HG02610 (cell line): ENCODE measurements around the gene OR6K3.
"Not testable (repeated sequence)": the region's sequence is repeated elsewhere in the genome, so short reads cannot be mapped to it uniquely, and the experiment has no call there.

Experiments
- ATAC-seq: cut with Tn5 transposase; IDR thresholded peaks from one replicate; pipeline ENCODE4 v1.9.1; 2021; ENCODE audit warnings: mild to moderate bottlenecking, moderate library complexity; ENCODE audit not compliant: unreplicated experiment

Gene OR6K3

GRCh38 chr1:158688343-158688742, 32.2 kb downstream of the OR6K3 start:
- ATAC-seq, result not testable (repeated sequence)

- ATAC-seq, result no peak
These were observed 33.5 kb downstream of the OR6K3 start for GRCh38 chr1:158687037-158687436.

GRCh38 chr1:158686111-158687009, 34.2 kb downstream of the OR6K3 start, which contains the start of gene SPTA1:
TSS of gene SPTA1 (minus strand) at chr1:158686715. CDS start at chr1:158686517, 198 bp downstream.
- no peak for ATAC-seq

DNA sequence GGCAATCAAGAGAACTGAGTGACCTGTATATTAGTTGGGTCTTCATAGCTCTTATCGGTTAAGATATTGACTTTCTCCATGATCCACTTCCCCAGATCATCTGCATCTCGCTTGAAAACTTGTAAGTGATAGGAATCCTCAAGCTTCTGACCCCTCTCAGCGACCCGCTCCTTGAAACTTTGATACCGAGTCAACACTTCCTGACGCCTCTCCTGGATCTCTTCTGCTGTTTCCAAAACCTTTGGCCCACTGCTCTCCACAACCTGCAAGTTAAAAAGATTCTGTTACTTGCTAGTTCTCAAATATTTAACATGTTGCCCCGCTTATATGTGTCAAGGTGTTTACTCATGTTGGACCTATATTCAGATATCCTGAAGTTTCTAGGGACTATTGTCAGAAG, 35.4 kb downstream of the OR6K3 start:
- no peak for ATAC-seq

DNA sequence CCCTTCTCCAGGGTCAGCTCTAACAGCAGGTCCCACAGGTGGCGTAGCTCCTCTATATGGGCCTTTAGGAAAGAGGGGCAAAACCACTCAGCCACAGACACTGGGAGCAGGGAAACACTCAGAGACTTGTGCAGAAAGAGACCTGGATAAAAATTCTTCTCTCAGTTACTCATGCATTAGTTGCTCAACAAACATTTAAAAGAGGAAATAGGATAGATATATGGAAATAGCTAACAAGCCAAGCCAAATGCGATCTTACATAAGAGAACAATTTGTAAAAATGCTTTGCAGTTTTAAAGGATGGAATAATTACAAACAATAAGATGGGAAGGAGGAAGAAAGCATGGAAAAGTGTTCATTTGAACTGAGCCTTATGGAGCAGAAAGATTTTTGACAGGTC, 38.9 kb downstream of the OR6K3 start:
- no peak for ATAC-seq

DNA sequence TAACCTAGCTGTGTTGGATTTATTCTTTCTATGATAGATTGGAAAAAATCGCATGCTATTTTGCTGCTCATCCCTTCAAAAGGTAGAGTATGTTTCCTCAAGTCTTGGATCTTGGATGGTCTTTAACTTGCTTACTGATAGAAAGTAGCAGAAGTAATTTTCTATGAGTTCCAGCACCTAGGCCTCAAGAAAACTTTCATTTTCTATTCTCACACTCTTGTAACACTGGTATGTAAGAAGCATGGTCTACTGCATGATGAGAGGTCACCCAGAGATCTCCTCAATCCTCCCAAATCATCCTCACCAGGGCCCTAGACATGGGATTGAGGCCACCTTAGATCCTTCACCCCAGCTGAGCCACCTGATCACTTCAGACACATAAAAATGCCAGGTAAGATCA, 41.2 kb downstream of the OR6K3 start:
- ATAC-seq, result no peak

- no peak for ATAC-seq
These were observed 44.8 kb downstream of the OR6K3 start for GRCh38 chr1:158675563-158676323.

GRCh38 chr1:158674302-158674701, 46.2 kb downstream of the OR6K3 start:
- no peak for ATAC-seq
